ENCODE data around the gene NT5DC3.

DNA sequence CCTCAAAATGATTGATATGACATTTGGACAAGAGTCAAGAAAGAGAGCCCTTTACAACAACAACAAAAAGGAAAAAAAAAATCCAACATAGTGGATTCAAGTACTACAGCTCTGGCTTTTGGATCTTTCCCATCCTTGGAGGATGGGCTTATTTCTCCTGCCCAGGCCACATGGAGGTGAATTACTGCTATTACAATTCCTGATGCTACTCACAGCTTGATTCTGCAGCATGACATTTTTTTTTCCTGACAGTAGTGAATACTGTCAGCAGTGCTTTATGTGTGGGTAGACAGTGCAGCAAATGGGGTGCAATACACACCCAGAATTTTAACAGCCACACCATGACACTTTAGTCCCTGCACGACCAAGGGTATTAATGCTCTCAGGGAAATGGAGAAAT lies 46.7 kb upstream of the NT5DC3 start:
- TF ChIP-seq CTCF (IDR thresholded peaks at IDR 0.05) (no peak), POLR2A (IDR thresholded peaks at IDR 0.05) (no peak)
